Right lung (tissue), 5 donors: ENCODE results near the gene PFN4. TPM values are rescaled to one million over a fixed set of nuclear protein-coding genes. Genes with fewer than 3 reads are reported as not detected.
"Not testable (repeated sequence)": the region's sequence is repeated elsewhere in the genome, so short reads cannot be mapped to it uniquely, and the experiment has no call there.

Source experiments
- DNase-seq, 2 donors: peaks; one replicate each; pipeline ENCODE4 v3.0.0-alpha.2; 2013
- polyA plus RNA-seq, 5 donors: library from polyadenylated mRNA; unstranded; fragments of 120-200 nt; gene quantifications; one replicate each; pipeline versions ENCODE4 v1.2.1 to v1.2.3, GENCODE V29; 2013; ENCODE audit warnings: inconsistent platforms in 1 of 5, low replicate concordance in 1 of 5; ENCODE audit not compliant: insufficient read length in 5 of 5, insufficient read depth in 1 of 5

Gene PFN4
- polyA plus RNA-seq, 5 donors = 2.3 to 3.7 (median 3.2) TPM

GRCh38 chr2:24115057-24115456, 8.1 kb downstream of the PFN4 start:
- no peak for DNase-seq

DNA sequence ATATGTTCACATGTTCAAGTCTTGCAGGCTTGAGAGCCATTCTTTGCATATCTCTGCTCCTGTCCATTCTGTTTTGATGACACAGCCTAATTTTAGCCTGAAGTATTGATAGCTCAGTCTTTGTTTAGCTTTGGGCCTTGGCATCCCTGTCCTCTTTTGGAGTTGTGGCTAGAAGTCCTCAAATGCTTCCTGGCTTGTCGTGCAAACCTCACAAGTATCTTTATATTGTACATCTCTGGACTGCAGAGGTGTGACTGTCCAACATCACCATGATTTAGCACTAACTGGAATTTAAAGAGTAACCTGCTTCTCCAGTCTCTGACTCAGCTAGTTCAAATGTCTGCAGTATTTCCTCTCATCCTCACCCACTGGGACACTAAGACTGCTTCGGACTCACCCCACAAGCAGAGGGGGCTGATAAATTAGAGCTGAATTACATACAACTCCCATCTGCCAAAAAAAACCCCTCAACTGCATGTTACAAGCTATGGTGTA, 11.7 kb downstream of the PFN4 start:
- DNase-seq = no peak

DNA sequence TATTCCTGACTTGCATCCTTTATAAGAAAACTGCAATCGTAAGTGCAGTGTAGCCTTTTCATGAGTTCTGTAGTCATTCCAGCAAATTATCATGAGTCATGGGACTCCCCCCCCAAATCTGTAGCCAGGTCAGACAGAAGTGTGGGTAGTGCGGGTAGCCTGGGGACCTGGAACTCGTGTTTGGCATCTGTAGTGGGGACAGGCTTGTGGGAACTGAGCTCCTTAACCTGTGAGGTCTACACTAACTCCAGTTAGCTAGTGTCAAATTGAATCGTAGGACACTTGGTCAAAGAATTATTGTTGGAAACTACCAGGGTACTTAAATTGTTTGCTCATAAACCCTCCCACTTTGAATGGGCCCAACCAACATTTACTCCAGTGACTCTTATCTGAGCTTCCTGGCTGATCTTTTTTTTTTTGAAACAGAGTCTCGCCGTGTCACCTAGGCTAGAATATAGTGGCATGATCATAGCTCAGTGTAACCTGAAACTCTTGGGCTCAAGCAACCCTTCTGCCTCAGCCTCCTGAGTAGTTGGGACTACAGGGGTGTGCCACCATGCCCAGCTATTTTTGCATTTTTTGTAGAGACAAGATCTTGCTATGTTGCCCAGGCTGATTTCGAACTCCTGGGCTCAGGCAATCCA, 12.4 kb downstream of the PFN4 start:
- no peak for DNase-seq

- not testable (repeated sequence) for DNase-seq
Measured at GRCh38 chr2:24109431-24109830, 13.7 kb downstream of the PFN4 start.

- DNase-seq = no peak
Measured at GRCh38 chr2:24107336-24107735, 15.8 kb downstream of the PFN4 start.

GRCh38 chr2:24106786-24107185, 16.3 kb downstream of the PFN4 start:
- DNase-seq = no peak

GRCh38 chr2:24105816-24106215, 17.3 kb downstream of the PFN4 start:
- no peak for DNase-seq

DNA sequence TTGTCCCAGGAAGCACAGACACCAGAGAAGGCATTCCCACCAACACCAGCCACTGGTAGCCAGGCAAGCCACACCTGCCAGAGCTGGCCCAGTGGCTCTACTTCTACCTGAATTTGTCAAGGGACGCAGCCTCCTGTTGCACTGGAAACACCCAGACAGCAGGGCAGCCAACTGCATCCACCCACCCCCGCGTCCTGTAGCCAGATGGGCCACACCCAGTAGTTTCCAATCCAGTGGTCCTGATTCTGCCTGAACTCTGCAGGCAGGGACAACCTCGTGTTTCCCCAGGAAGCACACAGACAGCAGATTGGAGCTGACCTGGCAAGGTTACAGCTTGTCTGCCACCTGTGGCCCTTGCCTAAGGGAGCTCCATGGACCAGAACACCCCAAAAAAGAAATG, 18.2 kb downstream of the PFN4 start:
- no peak for DNase-seq

GRCh38 chr2:24104110-24104650, 19.0 kb downstream of the PFN4 start:
- DNase-seq = no peak

GRCh38 chr2:24102677-24103076, 20.5 kb downstream of the PFN4 start:
- DNase-seq = no peak

GRCh38 chr2:24101992-24102391, 21.1 kb downstream of the PFN4 start:
- DNase-seq = no peak

GRCh38 chr2:24100732-24101131, 22.4 kb downstream of the PFN4 start:
- not testable (repeated sequence) for DNase-seq

DNA sequence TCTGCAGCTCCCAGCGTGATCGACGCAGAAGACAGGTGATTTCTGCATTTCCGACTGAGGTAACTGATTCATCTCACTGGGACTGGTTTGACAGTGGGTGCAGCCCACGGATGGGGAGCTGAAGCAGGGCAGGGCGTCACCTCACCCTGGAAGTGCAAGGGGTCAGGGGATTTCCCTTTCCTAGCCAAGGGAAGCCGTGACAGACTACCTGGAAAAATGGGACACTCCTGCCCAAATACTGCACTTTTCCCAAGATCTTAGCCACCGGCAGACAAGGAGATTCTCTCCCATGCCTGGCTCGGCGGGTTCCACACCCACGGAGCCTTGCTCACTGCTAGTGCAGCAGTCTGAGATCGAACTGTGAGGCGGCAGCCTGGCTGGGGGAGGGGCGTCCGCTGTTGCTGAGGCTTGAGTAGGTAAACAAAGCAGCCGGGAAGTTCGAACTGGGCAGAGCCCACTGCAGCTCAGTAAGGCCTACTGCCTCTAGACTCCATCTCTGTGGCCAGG, 27.9 kb downstream of the PFN4 start:
- DNase-seq = not testable (repeated sequence)

- DNase-seq = not testable (repeated sequence)
Measured at GRCh38 chr2:24093270-24093669, 29.9 kb downstream of the PFN4 start.

GRCh38 chr2:24088821-24089359, 34.2 kb downstream of the PFN4 start:
- DNase-seq = no peak

DNA sequence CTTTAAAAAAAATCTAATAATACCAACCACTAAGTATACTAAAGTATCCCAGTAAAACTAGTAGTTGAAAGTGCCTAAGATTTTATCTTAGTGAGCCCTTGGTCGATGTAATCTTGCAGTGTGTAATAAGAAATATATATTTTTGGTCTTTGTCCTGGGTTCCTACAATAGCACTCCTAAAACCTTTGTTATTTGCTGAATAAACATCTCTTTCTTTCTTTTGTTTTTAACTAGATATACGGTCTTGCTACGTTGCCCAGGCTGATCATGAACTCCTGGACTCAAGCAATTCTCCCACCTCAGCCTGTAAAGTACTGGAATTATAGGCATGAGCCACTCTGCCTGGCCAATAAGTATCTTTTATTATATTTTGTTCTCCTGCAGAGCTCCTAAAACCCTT, 36.1 kb downstream of the PFN4 start:
- DNase-seq = no peak

DNA sequence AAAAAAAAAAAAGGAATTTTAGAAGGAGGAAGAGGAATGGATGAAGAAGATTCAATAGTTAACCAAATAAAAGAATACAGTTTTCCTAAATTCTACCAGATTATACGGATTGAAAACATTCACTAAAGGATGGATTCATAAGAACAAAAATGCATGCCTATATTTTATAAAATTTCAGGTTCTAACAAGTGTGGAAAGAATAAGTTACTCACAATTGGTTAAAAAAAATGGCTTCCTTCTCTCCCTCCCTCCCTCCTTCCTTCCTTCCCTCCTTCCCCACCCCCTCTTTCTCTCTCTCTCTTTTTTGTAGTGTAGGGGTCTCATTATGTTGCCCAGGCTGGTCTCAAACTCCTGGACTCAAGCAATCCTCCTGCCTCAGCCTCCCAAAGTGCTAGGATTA, 36.9 kb downstream of the PFN4 start:
- DNase-seq = no peak

DNA sequence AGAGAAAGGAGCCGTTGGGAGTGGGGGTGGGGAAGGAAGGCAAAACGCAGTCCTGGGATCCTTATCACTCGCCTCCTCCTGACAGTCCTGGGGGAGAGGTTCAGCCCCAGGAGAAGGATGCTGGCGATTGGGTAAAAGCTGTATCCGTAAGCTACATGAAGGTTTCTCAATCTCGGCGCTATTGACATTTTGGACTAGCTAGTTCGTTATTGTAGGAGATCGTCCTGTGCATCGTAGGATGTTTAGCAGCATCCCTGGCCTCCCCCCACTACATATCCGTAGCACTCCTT, 38.0 kb downstream of the PFN4 start:
- DNase-seq = no peak

- DNase-seq = peak; percentile 93 to 94
Measured at GRCh38 chr2:24084386-24085199, 38.5 kb downstream of the PFN4 start, which contains the start of gene TP53I3. Gene TP53I3, minus strand, starts transcription at chr2:24084834. Its CDS starts 508 bp downstream, at chr2:24084326.

DNA sequence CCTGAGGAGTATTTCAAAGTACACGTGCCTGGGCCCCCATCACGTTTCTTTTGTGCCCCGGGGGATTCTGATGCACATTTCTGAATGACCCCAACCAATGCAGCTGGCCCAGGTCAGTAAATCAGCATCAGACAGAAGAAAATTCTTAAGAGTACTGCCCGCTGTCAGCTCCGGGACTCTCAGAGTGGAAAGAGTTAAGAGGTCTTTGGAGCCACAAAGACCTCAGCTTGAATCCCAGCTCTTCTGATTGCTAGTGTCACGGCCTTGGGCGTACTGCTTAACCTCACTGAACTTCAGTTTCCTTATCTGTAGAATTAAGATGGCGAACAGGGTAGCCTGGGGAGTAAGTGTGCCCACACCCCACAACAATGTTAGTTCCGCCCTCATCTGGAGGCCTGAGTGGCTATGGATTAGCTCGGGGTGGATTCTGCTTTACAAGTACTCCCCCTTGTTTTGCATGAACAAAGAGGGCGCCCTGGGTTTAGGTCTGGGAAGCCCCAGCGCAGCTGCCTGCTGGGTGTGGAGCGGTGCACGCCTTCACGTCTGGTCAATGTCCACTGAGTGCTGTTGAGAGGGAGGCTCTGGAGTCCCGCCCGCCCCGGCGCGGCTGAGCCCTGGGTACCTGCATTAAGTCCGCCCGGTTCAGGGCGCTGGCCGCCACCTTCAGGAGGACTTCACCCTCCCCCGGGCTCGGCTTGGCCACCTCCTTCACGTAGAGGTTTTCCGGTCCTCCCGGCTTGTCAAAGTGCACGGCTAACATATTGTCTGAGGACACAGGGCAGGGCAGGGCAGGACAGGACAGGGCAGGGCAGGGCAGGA, 39.4 kb downstream of the PFN4 start:
- peak; percentile 80 to 81 for DNase-seq

DNA sequence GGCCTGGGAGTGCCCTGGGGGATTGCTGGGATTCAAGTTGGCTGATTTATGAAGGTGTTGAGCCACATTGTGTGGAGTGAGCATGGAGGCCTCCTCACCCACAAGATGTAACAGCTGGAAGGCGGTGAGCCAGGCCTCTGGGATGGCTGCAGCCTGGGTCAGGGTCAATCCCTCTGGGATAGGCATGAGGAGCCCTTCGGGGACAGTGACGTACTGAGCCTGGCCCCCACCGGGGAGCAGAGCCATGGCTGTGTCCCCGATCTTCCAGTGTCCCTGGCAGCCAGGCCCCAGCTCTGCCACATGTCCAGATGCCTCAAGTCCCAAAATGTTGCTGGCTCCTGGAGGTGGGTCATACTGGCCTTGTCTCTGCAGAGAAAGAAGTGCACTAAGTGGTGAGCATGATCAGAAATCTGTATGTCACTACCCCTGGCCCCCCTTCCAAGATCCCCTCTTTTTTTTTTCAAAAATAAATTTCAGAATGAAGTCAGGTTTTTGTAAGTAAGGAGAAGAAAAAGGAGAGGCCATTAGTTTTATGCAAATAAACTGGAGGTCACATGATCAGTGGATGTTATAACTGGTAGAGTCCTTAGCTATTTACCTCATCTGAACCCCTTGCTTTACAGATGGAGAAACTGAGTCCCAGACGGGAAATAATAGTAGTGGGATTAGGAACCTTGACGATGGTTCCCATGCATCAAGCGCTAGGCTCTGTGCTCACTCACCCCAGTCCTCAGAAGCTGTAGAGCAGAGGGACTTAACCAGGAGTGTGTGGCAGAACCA, 40.2 kb downstream of the PFN4 start:
- DNase-seq = no peak
